Measurements from ENCODE around the gene SCGB1C2. TPM values are rescaled to one million over a fixed set of nuclear protein-coding genes. Genes with fewer than 3 reads are reported as not detected.

Gene SCGB1C2
- total and polyA plus RNA-seq, 5 donors from 2014 or later: not detected

DNA sequence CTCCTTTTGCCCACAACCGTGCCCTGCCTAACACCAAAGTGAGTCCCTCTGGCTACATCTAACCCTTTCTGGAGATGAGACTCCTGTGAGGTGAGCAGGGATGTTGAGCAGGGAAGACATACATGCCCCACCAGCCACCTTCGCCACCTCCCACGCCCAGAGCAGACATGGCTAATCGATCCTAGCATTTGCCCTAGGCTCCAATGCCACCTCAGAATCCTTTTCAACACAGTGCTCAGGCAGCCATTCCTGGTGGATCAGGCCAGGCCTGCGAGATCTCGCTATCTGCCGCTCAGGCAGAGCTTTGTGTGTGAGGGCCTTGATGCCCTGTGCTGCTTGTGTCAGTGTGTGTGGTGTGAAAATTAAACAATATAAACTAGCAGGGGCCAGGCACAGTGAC, 21.0 kb downstream of the SCGB1C2 start:
- no peaks in the 10 kb centered on the region for H3K27me3 ChIP-seq (ENCODE audit: control insufficient read depth, insufficient read depth, low read length)
- Mint-ChIP-seq H3K27me3 (no peaks in the 10 kb centered on the region), H3K9me3 (no peaks in the 10 kb centered on the region), H3K4me3 (no peak overlapping the region), H3K4me1 (no peaks in the 10 kb centered on the region), H3K27ac (peak overlapping the region in 1 of 3 donors; percentile 20), H3K36me3 (no peaks in the 10 kb centered on the region)
- H3K9me3 ChIP-seq (ENCODE audit: control insufficient read depth in 2 of 2, low read length in 2 of 2): no peaks in the 10 kb centered on the region
- no peak overlapping the region for H3K27ac ChIP-seq (ENCODE audit: insufficient read depth, low read length, poor library complexity, severe bottlenecking)
- no peaks in the 10 kb centered on the region for H3K36me3 ChIP-seq (ENCODE audit: control insufficient read depth, insufficient read depth, low read length)
- no peak for DNase-seq
- no peaks in the 10 kb centered on the region for H3K4me1 ChIP-seq (ENCODE audit: control insufficient read depth, insufficient read depth, low read length, poor library complexity, severe bottlenecking)
- ATAC-seq (ENCODE audit: low read depth in 2 of 2): no peak
- H3K4me3 ChIP-seq (ENCODE audit: low read depth, low read length): no peak overlapping the region

DNA sequence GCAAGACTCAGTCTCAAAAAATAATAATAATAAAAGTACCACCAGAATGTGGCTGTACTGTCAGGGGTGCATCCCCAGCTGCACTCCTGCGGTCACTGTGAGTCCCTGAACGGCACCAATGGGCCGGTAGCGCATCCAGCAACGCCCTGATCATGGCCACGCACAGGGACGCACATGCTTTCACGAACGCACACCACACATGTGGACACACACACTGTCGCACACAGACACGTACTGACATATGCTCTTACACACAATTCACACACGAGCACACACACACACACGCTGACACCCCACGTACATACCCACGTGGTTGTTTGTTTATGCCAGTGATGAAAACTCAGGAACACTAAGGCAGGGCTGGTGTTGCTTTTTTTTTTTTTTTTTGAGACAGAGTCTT, 22.2 kb downstream of the SCGB1C2 start:
- Mint-ChIP-seq H3K9me3 (no peaks in the 10 kb centered on the region), H3K4me3 (no peak overlapping the region), H3K36me3 (no peaks in the 10 kb centered on the region), H3K4me1 (no peaks in the 10 kb centered on the region), H3K27me3 (no peaks in the 10 kb centered on the region), H3K27ac (no peak overlapping the region)
- H3K4me1 ChIP-seq (ENCODE audit: control insufficient read depth, insufficient read depth, low read length, poor library complexity, severe bottlenecking): no peaks in the 10 kb centered on the region
- no peak for ATAC-seq (ENCODE audit: low read depth in 2 of 2)
- no peak for DNase-seq
- H3K4me3 ChIP-seq (ENCODE audit: low read depth, low read length): no peak overlapping the region
- no peaks in the 10 kb centered on the region for H3K9me3 ChIP-seq (ENCODE audit: control insufficient read depth in 2 of 2, low read length in 2 of 2)
- H3K27me3 ChIP-seq (ENCODE audit: control insufficient read depth, insufficient read depth, low read length): no peaks in the 10 kb centered on the region
- no peak overlapping the region for H3K27ac ChIP-seq (ENCODE audit: insufficient read depth, low read length, poor library complexity, severe bottlenecking)
- H3K36me3 ChIP-seq (ENCODE audit: control insufficient read depth, insufficient read depth, low read length): no peaks in the 10 kb centered on the region

DNA sequence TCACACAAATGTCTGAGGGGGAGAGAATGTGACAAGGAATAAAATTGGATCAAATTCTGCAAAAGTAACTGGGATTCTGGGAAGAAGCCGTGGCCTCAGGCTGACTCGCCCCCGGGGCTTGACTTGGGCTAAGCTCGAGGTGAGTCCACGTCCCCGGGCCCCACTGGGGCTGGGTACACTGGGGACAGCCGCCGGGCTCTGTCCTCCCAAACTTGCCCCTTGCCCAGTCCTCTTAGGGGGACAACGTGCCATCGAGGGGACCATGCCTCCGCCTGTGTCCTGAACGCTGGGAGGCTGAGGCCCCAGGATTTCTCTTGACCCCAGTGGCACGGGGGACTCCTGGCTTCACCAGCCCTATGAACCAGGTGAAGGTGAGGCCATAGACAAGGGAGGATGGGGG, 23.0 kb downstream of the SCGB1C2 start:
- Mint-ChIP-seq H3K27me3 (no peaks in the 10 kb centered on the region), H3K36me3 (no peaks in the 10 kb centered on the region), H3K4me3 (no peak overlapping the region), H3K4me1 (no peaks in the 10 kb centered on the region), H3K9me3 (no peaks in the 10 kb centered on the region), H3K27ac (no peak overlapping the region)
- Histone ChIP-seq H3K9me3 (ENCODE audit: control insufficient read depth in 2 of 2, low read length in 2 of 2) (no peaks in the 10 kb centered on the region), H3K36me3 (ENCODE audit: control insufficient read depth, insufficient read depth, low read length) (no peaks in the 10 kb centered on the region), H3K4me1 (ENCODE audit: control insufficient read depth, insufficient read depth, low read length, poor library complexity, severe bottlenecking) (no peaks in the 10 kb centered on the region), H3K27me3 (ENCODE audit: control insufficient read depth, insufficient read depth, low read length) (no peaks in the 10 kb centered on the region), H3K4me3 (ENCODE audit: low read depth, low read length) (no peak overlapping the region), H3K27ac (ENCODE audit: insufficient read depth, low read length, poor library complexity, severe bottlenecking) (no peak overlapping the region)
- ATAC-seq (ENCODE audit: low read depth in 2 of 2) (no peak), DNase-seq (no peak)

DNA sequence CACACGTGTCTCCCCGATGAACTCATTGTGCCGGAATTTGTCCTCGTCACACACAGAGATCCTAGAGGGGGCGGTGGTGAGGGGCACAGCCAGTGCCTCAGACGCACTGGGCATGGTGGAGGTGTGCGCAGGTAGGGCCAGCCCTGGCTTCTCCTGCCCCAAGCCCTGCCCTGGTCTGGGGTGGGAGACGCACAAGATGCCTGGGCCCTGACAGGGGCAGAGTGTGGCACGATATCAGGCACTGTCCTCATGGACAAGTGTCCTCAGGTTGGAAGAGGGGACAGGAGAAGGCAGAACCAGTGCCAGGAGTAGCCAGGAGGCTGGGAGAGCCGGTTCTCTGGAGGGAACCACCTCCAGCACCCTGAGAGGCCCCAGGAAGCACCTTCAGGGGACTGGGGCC, 24.1 kb downstream of the SCGB1C2 start:
- H3K27me3 Mint-ChIP-seq: no peaks in the 10 kb centered on the region
- DNase-seq (no peak), ATAC-seq (ENCODE audit: low read depth in 2 of 2) (no peak)
- H3K4me1 ChIP-seq (ENCODE audit: control insufficient read depth, insufficient read depth, low read length, poor library complexity, severe bottlenecking): no peaks in the 10 kb centered on the region
- H3K36me3 Mint-ChIP-seq: no peaks in the 10 kb centered on the region
- no peaks in the 10 kb centered on the region for H3K36me3 ChIP-seq (ENCODE audit: control insufficient read depth, insufficient read depth, low read length)
- H3K27ac Mint-ChIP-seq: no peak overlapping the region
- H3K27ac ChIP-seq (ENCODE audit: insufficient read depth, low read length, poor library complexity, severe bottlenecking): no peak overlapping the region
- no peak overlapping the region for H3K4me3 ChIP-seq (ENCODE audit: low read depth, low read length)
- H3K4me1 Mint-ChIP-seq: no peaks in the 10 kb centered on the region
- H3K4me3 Mint-ChIP-seq: no peak overlapping the region
- H3K9me3 ChIP-seq (ENCODE audit: control insufficient read depth in 2 of 2, low read length in 2 of 2): no peaks in the 10 kb centered on the region
- no peaks in the 10 kb centered on the region for H3K27me3 ChIP-seq (ENCODE audit: control insufficient read depth, insufficient read depth, low read length)
- no peaks in the 10 kb centered on the region for H3K9me3 Mint-ChIP-seq

DNA sequence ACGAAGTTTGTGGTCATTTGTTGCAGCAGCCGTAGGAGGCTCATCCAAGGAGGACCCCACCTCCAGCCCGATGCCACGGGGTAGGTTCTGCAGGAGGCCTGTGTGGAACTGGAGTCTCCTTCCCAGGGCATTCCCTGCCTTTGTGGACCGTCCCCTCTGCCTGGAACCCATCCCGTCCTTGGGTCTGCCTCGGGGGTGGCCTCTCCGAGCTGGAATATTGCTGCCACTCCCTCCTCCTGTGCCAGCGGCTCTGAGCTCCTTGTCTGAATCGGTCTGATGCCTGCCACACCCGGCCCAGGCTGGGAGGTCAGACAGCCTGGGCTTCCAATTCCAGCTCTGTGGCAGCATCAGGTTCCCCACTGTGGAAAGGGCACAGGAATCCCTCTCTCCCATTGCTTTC, 25.3 kb downstream of the SCGB1C2 start:
- H3K9me3 ChIP-seq (ENCODE audit: control insufficient read depth in 2 of 2, low read length in 2 of 2): no peaks in the 10 kb centered on the region
- DNase-seq (no peak), ATAC-seq (ENCODE audit: low read depth in 2 of 2) (no peak)
- Mint-ChIP-seq H3K27me3 (no peaks in the 10 kb centered on the region), H3K36me3 (no peaks in the 10 kb centered on the region), H3K9me3 (no peaks in the 10 kb centered on the region), H3K4me1 (no peaks in the 10 kb centered on the region), H3K4me3 (no peak overlapping the region), H3K27ac (no peak overlapping the region)
- no peak overlapping the region for H3K27ac ChIP-seq (ENCODE audit: insufficient read depth, low read length, poor library complexity, severe bottlenecking)
- H3K27me3 ChIP-seq (ENCODE audit: control insufficient read depth, insufficient read depth, low read length): no peaks in the 10 kb centered on the region
- H3K36me3 ChIP-seq (ENCODE audit: control insufficient read depth, insufficient read depth, low read length): no peaks in the 10 kb centered on the region
- no peak overlapping the region for H3K4me3 ChIP-seq (ENCODE audit: low read depth, low read length)
- no peaks in the 10 kb centered on the region for H3K4me1 ChIP-seq (ENCODE audit: control insufficient read depth, insufficient read depth, low read length, poor library complexity, severe bottlenecking)

DNA sequence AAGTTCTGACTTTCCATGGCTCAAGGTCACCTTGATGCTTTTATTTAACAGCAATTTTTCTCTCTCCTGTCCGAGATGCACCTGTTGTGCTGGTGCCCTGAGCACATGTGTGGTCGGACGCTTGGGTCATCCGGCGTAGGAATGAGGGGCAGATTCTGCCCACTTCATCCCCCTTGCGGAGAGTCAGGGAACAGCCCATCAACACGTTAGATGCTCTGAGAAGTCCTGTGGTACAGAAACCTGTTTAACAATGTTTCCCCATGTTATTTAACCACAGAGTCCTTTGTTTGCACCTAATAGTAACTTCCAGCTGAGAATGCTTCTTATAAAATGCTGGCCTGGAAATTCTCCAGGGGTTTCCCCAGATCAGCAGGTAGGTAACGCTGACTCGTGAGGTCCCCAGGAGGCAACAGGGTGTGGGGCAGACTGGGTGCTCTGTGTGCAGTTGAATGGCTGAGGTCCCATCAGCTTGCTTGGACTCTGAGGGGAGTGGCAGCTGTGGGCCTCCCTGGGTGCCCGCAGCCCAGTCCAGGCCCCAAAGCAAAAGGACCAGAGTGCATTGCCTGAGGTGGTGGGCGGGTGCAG, 26.2 kb downstream of the SCGB1C2 start:
- no peaks in the 10 kb centered on the region for H3K27me3 ChIP-seq (ENCODE audit: control insufficient read depth, insufficient read depth, low read length)
- no peaks in the 10 kb centered on the region for H3K9me3 ChIP-seq (ENCODE audit: control insufficient read depth in 2 of 2, low read length in 2 of 2)
- ATAC-seq (ENCODE audit: low read depth in 2 of 2) (no peak), DNase-seq (no peak)
- Mint-ChIP-seq H3K4me1 (no peaks in the 10 kb centered on the region), H3K9me3 (no peaks in the 10 kb centered on the region), H3K4me3 (no peak overlapping the region), H3K36me3 (no peaks in the 10 kb centered on the region), H3K27me3 (no peaks in the 10 kb centered on the region), H3K27ac (peak overlapping the region in 1 of 3 donors; percentile 9)
- no peaks in the 10 kb centered on the region for H3K4me1 ChIP-seq (ENCODE audit: control insufficient read depth, insufficient read depth, low read length, poor library complexity, severe bottlenecking)
- H3K27ac ChIP-seq (ENCODE audit: insufficient read depth, low read length, poor library complexity, severe bottlenecking): no peak overlapping the region
- no peak overlapping the region for H3K4me3 ChIP-seq (ENCODE audit: low read depth, low read length)
- H3K36me3 ChIP-seq (ENCODE audit: control insufficient read depth, insufficient read depth, low read length): no peaks in the 10 kb centered on the region

DNA sequence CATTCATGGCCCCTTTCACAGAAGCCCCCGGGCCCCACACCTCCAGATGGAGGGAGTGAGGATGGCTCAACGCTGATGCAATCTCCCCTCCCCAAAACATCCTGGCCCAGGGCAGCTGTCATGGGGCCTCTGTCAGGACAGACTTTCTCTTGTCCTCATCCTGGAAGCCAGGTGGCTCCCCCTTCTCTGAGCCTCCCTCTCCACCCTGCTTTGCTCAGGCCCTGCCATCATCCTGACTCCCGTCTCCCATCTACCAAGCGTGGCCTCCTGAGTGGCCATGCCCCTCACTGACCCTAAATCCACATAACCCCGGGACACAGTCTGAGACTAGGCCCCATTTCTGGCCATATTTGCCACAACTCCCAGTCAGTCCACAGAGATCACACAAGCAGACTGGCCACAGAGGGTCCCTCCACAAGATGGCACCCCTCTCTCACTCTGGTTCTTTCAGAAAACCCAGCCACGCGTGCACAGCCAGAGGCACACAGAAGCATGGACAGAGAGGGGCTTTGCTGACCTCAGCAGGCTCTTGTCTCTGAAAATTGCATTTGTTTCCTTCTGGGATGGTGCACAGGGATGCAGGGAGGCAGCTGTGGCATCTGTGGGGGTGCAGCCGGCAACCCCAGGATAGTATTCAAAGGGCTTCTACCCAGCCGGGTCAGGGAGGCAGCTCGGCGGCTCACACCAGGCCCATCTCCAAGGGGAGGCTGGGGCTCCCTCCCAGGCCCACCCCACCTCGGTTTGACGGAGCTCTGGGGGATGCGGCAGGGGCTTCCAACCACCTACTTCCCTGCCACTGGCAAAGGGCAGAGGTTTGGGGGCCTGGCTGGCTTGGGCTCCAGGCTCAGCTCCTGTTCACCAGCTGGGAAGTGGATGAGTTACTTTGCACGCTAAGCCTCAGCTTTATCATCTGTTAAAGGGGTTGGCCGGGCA, 27.2 kb downstream of the SCGB1C2 start:
- Histone ChIP-seq H3K4me1 (ENCODE audit: control insufficient read depth, insufficient read depth, low read length, poor library complexity, severe bottlenecking) (no peaks in the 10 kb centered on the region), H3K27ac (ENCODE audit: insufficient read depth, low read length, poor library complexity, severe bottlenecking) (no peak overlapping the region)

DNA sequence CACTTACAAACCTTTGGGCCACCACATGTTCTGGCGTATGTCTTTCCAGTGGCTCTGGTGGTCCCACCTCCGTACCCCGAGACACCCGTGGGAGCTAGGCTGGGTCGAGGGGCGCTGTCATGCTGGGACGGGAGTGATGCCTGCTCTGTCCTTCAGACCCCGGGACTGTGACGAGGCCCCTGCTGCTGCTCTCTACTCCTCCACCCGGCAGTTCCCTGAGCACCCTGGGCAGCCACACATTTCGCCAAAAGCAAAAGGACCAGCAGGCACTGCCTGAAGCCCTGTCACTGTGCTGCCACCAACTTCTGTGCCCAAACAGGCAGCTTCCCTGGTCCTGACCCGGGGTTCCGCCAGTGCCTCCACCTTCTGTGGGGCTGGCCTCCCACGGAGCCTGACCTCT, 28.6 kb downstream of the SCGB1C2 start:
- ATAC-seq (ENCODE audit: low read depth in 2 of 2): no peak
- Mint-ChIP-seq H3K4me3 (no peak overlapping the region), H3K36me3 (no peaks in the 10 kb centered on the region)

More for the DNA sequence above, 27.2 kb downstream of the SCGB1C2 start:
- H3K9me3 ChIP-seq (ENCODE audit: control insufficient read depth in 2 of 2, low read length in 2 of 2): no peaks in the 10 kb centered on the region
- no peaks in the 10 kb centered on the region for H3K27me3 ChIP-seq (ENCODE audit: control insufficient read depth, insufficient read depth, low read length)
- Mint-ChIP-seq H3K36me3 (no peaks in the 10 kb centered on the region), H3K4me1 (no peaks in the 10 kb centered on the region), H3K4me3 (no peak overlapping the region), H3K9me3 (no peaks in the 10 kb centered on the region), H3K27ac (peak overlapping the region in 1 of 3 donors; percentile 34), H3K27me3 (no peaks in the 10 kb centered on the region)
- DNase-seq (peak in 2 of 3 donors; percentile 26 to 29), ATAC-seq (ENCODE audit: low read depth in 2 of 2) (no peak)
- no peaks in the 10 kb centered on the region for H3K36me3 ChIP-seq (ENCODE audit: control insufficient read depth, insufficient read depth, low read length)
- no peak overlapping the region for H3K4me3 ChIP-seq (ENCODE audit: low read depth, low read length)

More for the DNA sequence above, 28.6 kb downstream of the SCGB1C2 start:
- H3K27me3 ChIP-seq (ENCODE audit: control insufficient read depth, insufficient read depth, low read length): no peaks in the 10 kb centered on the region
- H3K4me1 Mint-ChIP-seq: no peaks in the 10 kb centered on the region
- H3K36me3 ChIP-seq (ENCODE audit: control insufficient read depth, insufficient read depth, low read length): no peaks in the 10 kb centered on the region
- no peak overlapping the region for H3K27ac Mint-ChIP-seq
- H3K27ac ChIP-seq (ENCODE audit: insufficient read depth, low read length, poor library complexity, severe bottlenecking): no peak overlapping the region
- no peaks in the 10 kb centered on the region for H3K9me3 Mint-ChIP-seq
- no peaks in the 10 kb centered on the region for H3K27me3 Mint-ChIP-seq
- no peak for DNase-seq
- no peaks in the 10 kb centered on the region for H3K4me1 ChIP-seq (ENCODE audit: control insufficient read depth, insufficient read depth, low read length, poor library complexity, severe bottlenecking)
- no peak overlapping the region for H3K4me3 ChIP-seq (ENCODE audit: low read depth, low read length)
- H3K9me3 ChIP-seq (ENCODE audit: control insufficient read depth in 2 of 2, low read length in 2 of 2): no peaks in the 10 kb centered on the region

Measured in CD4-positive, CD25-positive, alpha-beta regulatory T cell (primary cell).